H1 (cell line): Measurements from ENCODE around the gene GALNT9. TPM values are rescaled to one million over a fixed set of nuclear protein-coding genes. Genes with fewer than 3 reads are reported as not detected.

Experiments used
- BRCA1 ChIP-seq: IDR thresholded peaks from 2 replicates; pipeline ENCODE4 v1.6.1; 2012; ENCODE audit warnings: low read depth, low read length, improper control_type of control experiment
- CBX5 ChIP-seq: fragments of 300-800, 300-1000 bp; sonication (generic); IDR thresholded peaks from 2 replicates; pipeline ENCODE4 v1.7.1; 2016; ENCODE audit warnings: antibody characterized with exemption, low read length, low read depth
- CREB1 ChIP-seq: IDR thresholded peaks from 2 replicates; pipeline ENCODE4 v1.6.1; 2012; ENCODE audit warnings: inconsistent platforms
- SP1 ChIP-seq: IDR thresholded peaks from 2 replicates; pipeline ENCODE4 v1.6.1; 2011; ENCODE audit warnings: low read depth, low read length
- SRF ChIP-seq: IDR thresholded peaks from 2 replicates; pipeline ENCODE4 v1.6.1; 2011; ENCODE audit warnings: mild to moderate bottlenecking, low read depth, low read length, moderate library complexity
- TBP ChIP-seq: IDR thresholded peaks from 2 replicates; pipeline ENCODE4 v1.6.1; 2011; ENCODE audit warnings: low read depth, low read length, improper control_type of control experiment
- polyA plus RNA-seq, 7 experiments: library from polyadenylated mRNA; depleted of rRNA in 3 of 7; stranded (reverse) in 5 of 7; unstranded in 2 of 7; fragments of >200 nt in 5 of 7; fragments of 200-250 nt in 2 of 7; gene quantifications; 1 replicate in 5 of 7; 2 replicates in 1 of 7; 4 replicates in 1 of 7; pipeline versions ENCODE4 v1.2.1 to v1.2.3, GENCODE V29; 2011 to 2013; ENCODE audit warnings: missing spikeins in 2 of 7, mixed read lengths in 2 of 7
- total RNA-seq: library from RNA; stranded (reverse); fragmentation: NEBNext Ultra II Directional; extraction: Animal tissue kit (Norgen Biotek cat#: 25700); gene quantifications from 2 replicates; pipeline ENCODE4 v1.2.1, GENCODE V29; 2021
- TF ChIP-seq, protein P1 (sequence below): IDR thresholded peaks from 2 replicates; pipeline ENCODE4 v1.6.1; 2012; ENCODE audit warnings: inconsistent platforms

Gene GALNT9
- total and polyA plus RNA-seq, 2 of the 8 experiments (the other 6 are each of a cell fraction or from before 2014, with no cell fraction given): 2.0 to 3.6 TPM

DNA sequence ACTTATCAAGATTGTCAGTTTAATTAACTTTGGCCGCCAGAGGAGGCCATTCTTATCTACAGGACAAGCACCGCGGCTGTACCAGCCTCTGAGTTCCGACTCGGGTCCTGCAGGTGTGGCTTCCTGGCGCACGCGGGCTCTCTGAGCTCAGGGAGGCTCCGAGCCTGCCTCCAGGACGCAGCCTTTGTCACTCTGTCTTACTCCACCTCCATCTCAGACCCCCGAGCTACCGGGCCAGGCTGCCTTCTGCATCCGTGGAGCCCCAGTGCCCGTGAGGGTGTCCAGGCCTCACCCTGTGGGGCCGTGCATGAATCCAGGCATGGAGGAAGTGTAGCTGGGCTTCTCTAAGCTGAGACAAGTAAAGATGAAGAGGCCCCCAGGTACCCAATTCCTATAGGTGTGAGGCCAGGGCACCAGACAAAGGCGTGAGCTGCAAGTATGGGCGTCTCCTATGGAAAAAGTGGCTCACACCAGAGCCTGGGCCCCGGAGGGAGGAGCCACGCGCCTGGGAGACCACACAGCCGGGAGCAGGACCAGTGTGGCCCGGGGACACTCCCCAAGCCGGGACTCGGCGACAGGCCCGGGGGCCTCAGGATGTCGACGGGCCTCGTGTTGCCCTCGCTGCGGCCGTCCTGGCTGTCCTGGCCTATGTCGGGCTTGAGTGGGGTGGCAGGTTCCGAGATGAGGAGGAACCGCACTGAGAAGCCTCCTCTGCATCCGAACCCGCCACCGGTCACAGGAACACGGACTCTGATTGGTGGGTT, 142.3 kb downstream of the GALNT9 start (continued):
- TF ChIP-seq TBP (no peak), SRF (no peak), CBX5 (no peak), CREB1 (no peak), BRCA1 (no peak), SP1 (no peak)
- TF ChIP-seq, protein P1, sequence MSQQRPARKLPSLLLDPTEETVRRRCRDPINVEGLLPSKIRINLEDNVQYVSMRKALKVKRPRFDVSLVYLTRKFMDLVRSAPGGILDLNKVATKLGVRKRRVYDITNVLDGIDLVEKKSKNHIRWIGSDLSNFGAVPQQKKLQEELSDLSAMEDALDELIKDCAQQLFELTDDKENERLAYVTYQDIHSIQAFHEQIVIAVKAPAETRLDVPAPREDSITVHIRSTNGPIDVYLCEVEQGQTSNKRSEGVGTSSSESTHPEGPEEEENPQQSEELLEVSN: no peak
- TF ChIP-seq, all 59 proteins: peak for 0
